Loucy (cell line): Measurements from ENCODE around the gene IFITM5.

Source experiments
- H2AFZ ChIP-seq: fragments of 200-600 bp; sonication (generic); 2 replicates; pipeline ENCODE4 v1.6.0; 2016; ENCODE audit warnings: antibody characterized with exemption, mild to moderate bottlenecking, low read length, moderate library complexity
- H3F3A ChIP-seq: fragments of 200-600 bp; 2 replicates; pipeline ENCODE4 v1.6.0; 2016; ENCODE audit warnings: antibody characterized with exemption, low read depth, mild to moderate bottlenecking
- H3K27me3 ChIP-seq: fragments of 200-600 bp; sonication (generic); 2 replicates; pipeline ENCODE4 v1.6.1; 2014; ENCODE audit warnings: low read length, mild to moderate bottlenecking; ENCODE audit not compliant: insufficient read depth, poor library complexity, severe bottlenecking
- H3K36me3 ChIP-seq: fragments of 200-600 bp; sonication (generic); 2 replicates; pipeline ENCODE4 v1.6.1; 2016; ENCODE audit warnings: low read length; ENCODE audit not compliant: insufficient read depth
- H3K4me1 ChIP-seq: fragments of 200-600 bp; sonication (generic); 2 replicates; pipeline ENCODE4 v1.5.1; 2014; ENCODE audit warnings: low read length, mild to moderate bottlenecking; ENCODE audit not compliant: insufficient read depth, poor library complexity, severe bottlenecking
- H3K4me2 ChIP-seq: fragments of 200-600 bp; sonication (generic); 2 replicates; pipeline ENCODE4 v1.6.0; 2014; ENCODE audit warnings: antibody characterized with exemption, low read length, low read depth, mild to moderate bottlenecking; ENCODE audit not compliant: poor library complexity, severe bottlenecking
- H3K4me3 ChIP-seq: fragments of 200-600 bp; sonication (generic); 2 replicates; pipeline ENCODE4 v1.5.1; 2014; ENCODE audit warnings: low read length, mild to moderate bottlenecking, mixed read lengths; ENCODE audit not compliant: poor library complexity, severe bottlenecking
- H3K79me2 ChIP-seq: fragments of 200-600 bp; sonication (generic); 2 replicates; pipeline ENCODE4 v1.6.1; 2014; ENCODE audit warnings: low read length; ENCODE audit not compliant: insufficient read depth
- H3K9ac ChIP-seq: fragments of 200-600 bp; sonication (generic); 2 replicates; pipeline ENCODE4 v1.6.0; 2014; ENCODE audit warnings: mild to moderate bottlenecking, low read depth, low read length, moderate library complexity; ENCODE audit not compliant: poor library complexity, severe bottlenecking
- H3K9me2 ChIP-seq: fragments of 200-600 bp; sonication (generic); replicated peaks from 2 replicates; pipeline ENCODE4 v1.6.1; 2016; ENCODE audit warnings: low read depth, low read length, mixed read lengths
- H3K9me3 ChIP-seq: fragments of 200-600 bp; sonication (generic); 2 replicates; pipeline ENCODE4 v1.6.1; 2014; ENCODE audit warnings: mild to moderate bottlenecking, antibody characterized with exemption, low read length, low read depth; ENCODE audit not compliant: insufficient read depth
- H4K20me1 ChIP-seq: fragments of 200-600 bp; sonication (generic); 2 replicates; pipeline ENCODE4 v1.6.0; 2014; ENCODE audit warnings: antibody characterized with exemption, low read length, mild to moderate bottlenecking; ENCODE audit not compliant: insufficient read depth, poor library complexity, severe bottlenecking
- EZH2phosphoT487 ChIP-seq: fragments of 200-600 bp; IDR thresholded peaks from 2 replicates; pipeline ENCODE4 v1.6.1; 2018; ENCODE audit warnings: antibody characterized with exemption, mild to moderate bottlenecking, moderate library complexity, borderline replicate concordance
- TF ChIP-seq, protein P1 (sequence below): fragments of 200-600 bp; sonication (generic); conservative IDR thresholded peaks from 2 replicates; pipeline ENCODE4 v1.5.1; 2014; ENCODE audit warnings: mild to moderate bottlenecking, antibody characterized with exemption, low read length

IFITM5 gene

DNA sequence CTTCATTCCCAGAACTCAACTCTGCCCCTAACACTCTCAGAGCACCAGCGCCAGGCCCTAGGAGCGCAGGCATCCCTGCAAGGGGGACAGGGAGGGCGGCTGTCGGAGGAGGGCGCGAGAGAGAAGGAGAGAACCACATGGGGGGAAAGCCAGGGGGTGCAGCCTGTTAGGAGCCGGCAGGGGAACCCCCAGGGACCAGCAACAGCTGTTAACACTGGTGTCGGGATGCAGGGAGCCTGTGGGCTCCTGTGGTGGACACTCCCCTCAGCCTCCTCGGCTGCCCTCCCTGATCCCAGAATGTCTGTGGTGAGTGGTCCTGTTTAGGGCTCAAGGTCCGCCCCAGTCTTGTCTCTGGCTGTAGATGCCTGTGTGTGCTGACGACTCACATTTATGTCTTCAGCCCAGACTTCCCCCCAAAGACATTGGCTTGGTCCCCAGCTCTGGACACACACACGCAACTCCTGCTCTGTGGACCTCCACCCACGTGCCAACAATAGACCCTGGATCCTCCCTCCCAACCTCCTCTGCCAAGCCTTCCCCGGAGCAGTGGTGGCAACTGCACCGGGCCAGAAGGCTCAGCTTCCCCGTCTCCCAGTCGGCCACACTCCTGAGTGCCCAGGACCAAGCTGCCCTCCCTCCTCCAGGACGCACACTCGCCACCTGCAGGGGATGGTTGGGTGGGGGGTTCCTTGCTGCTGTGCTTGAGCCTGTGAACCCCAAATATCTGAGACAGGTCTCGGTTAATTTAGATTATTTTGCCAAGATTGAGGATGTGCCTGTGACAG is 817 bp upstream of the IFITM5 start:
- H3K9me2 ChIP-seq: no peaks in the 10 kb centered on the region
- TF ChIP-seq, protein P1, sequence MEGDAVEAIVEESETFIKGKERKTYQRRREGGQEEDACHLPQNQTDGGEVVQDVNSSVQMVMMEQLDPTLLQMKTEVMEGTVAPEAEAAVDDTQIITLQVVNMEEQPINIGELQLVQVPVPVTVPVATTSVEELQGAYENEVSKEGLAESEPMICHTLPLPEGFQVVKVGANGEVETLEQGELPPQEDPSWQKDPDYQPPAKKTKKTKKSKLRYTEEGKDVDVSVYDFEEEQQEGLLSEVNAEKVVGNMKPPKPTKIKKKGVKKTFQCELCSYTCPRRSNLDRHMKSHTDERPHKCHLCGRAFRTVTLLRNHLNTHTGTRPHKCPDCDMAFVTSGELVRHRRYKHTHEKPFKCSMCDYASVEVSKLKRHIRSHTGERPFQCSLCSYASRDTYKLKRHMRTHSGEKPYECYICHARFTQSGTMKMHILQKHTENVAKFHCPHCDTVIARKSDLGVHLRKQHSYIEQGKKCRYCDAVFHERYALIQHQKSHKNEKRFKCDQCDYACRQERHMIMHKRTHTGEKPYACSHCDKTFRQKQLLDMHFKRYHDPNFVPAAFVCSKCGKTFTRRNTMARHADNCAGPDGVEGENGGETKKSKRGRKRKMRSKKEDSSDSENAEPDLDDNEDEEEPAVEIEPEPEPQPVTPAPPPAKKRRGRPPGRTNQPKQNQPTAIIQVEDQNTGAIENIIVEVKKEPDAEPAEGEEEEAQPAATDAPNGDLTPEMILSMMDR: peak; percentile 48
- TF ChIP-seq EZH2phosphoT487: no peak
- no peaks in the 10 kb centered on the region for H3K79me2 ChIP-seq
- no peaks in the 10 kb centered on the region for H3K36me3 ChIP-seq
- no peaks in the 10 kb centered on the region for H3F3A ChIP-seq
- no peak overlapping the region for H2AFZ ChIP-seq
- H3K4me1 ChIP-seq: peaks cover 17% of the 10 kb centered on the region
- H4K20me1 ChIP-seq: no peaks in the 10 kb centered on the region
- no peak overlapping the region for H3K9ac ChIP-seq
- no peak overlapping the region for H3K4me3 ChIP-seq
- no peaks in the 10 kb centered on the region for H3K9me3 ChIP-seq
- H3K4me2 ChIP-seq: no peak overlapping the region
- H3K27me3 ChIP-seq: no peaks in the 10 kb centered on the region

DNA sequence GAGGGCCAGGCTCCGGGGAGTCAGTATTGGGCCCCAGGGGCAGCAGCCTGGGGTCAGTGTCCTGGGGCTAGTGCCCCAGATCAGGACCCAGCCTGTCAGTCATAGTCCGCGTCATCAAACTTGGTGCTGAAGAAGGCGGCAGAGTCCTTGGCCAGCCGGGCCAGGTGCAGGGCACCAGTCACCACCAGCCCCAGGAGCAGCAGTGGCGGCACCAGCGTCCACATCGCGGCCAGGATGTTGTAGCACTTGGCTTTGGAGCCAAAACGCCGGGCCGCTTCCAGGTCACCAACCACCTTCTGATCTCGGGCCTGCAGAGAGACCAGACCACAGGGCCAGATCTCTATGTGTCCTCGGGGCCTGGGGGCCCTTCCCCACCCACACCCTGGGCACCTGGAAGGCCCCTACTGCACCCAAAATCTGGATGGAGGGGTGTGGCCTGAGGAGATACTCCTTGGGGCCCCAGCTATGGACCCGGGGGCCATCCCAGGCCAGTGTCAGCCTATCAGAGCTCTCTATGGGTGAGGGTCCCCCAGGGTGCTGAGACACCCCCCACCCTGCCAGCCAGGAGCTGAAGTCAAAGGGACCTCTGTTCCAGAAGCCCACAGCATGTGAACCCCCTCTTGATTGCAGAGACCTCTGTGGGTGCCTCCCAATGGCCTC is 790 bp downstream of the IFITM5 start:
- peak overlapping the region; percentile 48 for H3K9ac ChIP-seq

DNA sequence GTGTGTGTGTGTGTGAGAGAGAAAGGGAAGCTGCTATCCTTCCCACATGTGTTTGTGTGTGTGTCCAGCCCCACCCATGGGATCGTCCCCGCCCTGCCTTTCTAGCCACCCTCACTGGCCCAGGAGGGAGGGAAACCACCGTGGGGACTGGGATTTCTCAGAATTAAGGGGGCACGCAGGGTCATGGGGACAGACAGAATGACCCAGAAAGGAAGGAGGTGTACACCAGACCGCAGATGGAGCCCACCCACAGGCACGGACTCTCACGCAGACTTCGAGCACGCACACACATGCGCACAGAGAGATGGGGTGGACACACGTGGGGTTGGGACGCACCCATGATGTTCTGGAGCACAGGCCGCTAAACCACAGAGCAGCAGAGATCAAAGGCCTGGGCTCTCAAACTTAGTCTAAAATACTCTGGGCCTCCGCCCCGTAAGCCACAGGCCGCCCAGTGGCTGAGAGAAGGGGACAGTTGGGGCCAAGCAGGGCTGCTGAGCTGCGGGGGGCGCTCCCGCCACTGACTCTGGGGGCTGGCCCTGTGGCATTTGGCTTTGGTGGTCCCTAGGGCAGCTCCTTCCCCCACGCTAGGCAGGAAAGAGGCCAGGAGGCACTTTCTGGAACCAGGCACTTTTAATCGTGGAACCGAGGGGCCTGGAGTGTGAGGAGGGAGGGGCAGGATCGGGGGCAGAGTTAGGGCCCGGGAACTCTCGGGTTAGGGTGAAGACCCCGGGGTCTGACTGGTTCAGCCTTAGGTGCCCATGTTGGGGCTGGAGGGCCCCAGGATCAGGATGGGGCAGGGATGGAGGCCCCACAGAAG is 1.5 kb downstream of the IFITM5 start:
- TF ChIP-seq, protein P1: no peak; the same call in 1 of the 2 replicates
- TF ChIP-seq EZH2phosphoT487: no peak
- H3K9ac ChIP-seq: peak overlapping the region; percentile 23
- H3K36me3 ChIP-seq: no peaks in the 10 kb centered on the region; the same call in 1 of the 2 replicates
- peak overlapping the region; percentile 49 for H3K4me2 ChIP-seq
- H3K4me1 ChIP-seq: peaks cover 15% of the 10 kb centered on the region
- H3K9me3 ChIP-seq: no peaks in the 10 kb centered on the region
- H2AFZ ChIP-seq: no peak overlapping the region
- no peaks in the 10 kb centered on the region for H3K9me2 ChIP-seq
- H3K79me2 ChIP-seq: no peaks in the 10 kb centered on the region
- H3K27me3 ChIP-seq: no peaks in the 10 kb centered on the region
- no peak overlapping the region for H3K4me3 ChIP-seq
- no peaks in the 10 kb centered on the region for H4K20me1 ChIP-seq
- no peaks in the 10 kb centered on the region for H3F3A ChIP-seq

More for the DNA sequence above, 790 bp downstream of the IFITM5 start:
- peak overlapping the region; percentile 49 for H3K4me2 ChIP-seq
- H3K36me3 ChIP-seq: no peaks in the 10 kb centered on the region; the same call in 1 of the 2 replicates
- no peaks in the 10 kb centered on the region for H3K27me3 ChIP-seq
- no peak overlapping the region for H2AFZ ChIP-seq
- TF ChIP-seq, protein P1: no peak
- no peak for TF ChIP-seq EZH2phosphoT487
- no peaks in the 10 kb centered on the region for H3K9me3 ChIP-seq
- H4K20me1 ChIP-seq: no peaks in the 10 kb centered on the region
- H3K4me3 ChIP-seq: no peak overlapping the region
- H3K4me1 ChIP-seq: peaks cover 15% of the 10 kb centered on the region
- H3K79me2 ChIP-seq: no peaks in the 10 kb centered on the region
- H3K9me2 ChIP-seq: no peaks in the 10 kb centered on the region
- no peaks in the 10 kb centered on the region for H3F3A ChIP-seq
